Activated T-helper 1 cell treated with anti-CD3 and anti-CD28 coated beads, Interleukin-2, amount 50 U/mL, for 16 hours (primary cell): ENCODE measurements around the gene ZDHHC9.
A peak's percentile ranks its signal among the peaks of the same experiment; 100 is the strongest.
"Not testable (repeated sequence)": the region's sequence is repeated elsewhere in the genome, so short reads cannot be mapped to it uniquely, and the experiment has no call there.

Experiments used
- DNase-seq, 2 donors: peaks; one replicate each; pipeline ENCODE4 v3.0.0-alpha.2; 2020; ENCODE audit warnings: low read depth in 1 of 2, low spot score in 1 of 2

The ZDHHC9 gene

DNA sequence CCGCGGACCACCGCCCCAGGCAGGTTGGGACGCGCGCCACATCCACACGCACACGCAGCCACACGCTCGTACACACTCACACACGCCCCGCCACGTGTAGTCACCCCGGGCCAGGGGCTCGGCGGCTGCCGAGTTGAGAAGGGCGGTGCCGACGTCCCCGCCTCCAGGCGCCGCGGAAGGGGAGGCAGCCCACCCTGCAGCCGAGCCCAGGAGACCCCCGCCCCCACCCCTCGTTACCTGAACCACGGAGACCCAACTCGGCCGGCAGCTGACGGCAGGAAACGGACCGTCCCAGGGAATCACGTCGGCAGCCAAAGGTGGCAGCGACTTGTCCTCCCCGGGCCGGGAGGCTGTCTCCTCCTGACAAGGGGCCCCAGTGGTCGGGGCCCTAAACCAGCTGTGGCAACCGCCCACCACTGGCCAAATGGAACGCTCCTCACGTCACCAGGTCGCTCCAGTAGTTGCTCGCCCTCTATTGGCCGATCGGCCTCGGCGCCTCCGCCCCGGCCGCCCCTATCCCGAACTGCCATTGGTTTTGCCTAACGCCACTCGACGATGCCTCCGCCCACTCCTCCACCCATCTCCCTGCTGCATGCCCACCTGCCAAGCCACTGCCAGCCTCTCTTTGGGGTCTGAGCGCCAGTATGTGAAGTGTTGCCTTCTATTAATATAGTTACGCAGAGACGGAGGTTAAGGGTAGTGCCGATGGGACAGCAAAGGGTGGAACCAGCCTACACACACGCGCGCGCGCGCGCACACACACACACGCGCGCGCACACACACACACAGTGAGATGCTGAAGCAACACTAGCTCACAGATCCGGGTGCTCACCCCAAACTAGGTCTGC is at the start of gene ZDHHC9:
ZDHHC9 (minus strand) TSS at position 428 of the 848 bp plus-strand sequence. CDS start 1,941 bp downstream, outside the sequence.
- DNase-seq: peak; percentile 60 to 73

DNA sequence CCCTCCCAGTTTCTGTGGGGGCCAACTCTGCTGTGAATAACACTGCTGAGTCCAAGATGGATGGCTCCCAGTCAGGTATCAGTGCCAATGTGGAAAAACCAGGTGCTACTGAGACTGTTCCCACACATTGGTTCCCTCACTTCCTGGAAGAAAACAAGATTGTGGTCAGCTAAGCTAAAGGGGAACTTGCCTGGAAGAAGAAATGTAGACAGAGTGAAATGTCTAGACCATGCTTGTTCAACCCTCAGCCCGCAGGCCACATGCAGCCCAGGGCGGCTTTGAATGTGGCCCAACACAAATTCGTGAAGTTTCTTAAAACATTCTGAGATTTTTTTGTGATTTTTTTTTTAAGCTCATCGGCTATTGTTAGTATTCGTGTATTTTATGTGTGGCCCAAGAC is 33.7 kb upstream of the ZDHHC9 start:
- DNase-seq: no peak

DNA sequence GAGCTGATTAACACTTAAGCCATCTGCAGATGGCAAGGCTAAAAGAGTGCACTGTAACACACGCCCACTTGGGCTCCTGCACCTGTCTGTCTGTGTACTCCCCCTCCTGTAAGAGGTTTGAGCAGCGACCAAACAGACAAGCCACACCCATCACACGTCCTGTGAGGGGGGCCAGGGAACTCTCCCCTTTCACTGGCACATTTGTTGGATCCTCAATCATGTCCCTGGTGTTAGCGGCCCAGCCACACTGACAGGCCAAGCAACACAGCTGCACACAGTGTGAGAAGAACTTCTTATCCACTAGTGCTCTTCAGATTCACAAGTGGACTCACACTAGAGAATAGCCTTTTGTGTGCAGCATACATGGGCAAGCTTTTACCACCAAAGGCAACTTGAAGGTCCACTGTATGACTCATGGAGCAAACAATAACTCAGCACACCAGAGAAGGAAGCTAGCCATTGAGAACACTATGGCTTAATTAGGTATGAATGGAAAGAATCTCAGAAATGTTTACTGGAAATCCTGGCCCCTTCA is 33.2 kb upstream of the ZDHHC9 start:
- no peak for DNase-seq

DNA sequence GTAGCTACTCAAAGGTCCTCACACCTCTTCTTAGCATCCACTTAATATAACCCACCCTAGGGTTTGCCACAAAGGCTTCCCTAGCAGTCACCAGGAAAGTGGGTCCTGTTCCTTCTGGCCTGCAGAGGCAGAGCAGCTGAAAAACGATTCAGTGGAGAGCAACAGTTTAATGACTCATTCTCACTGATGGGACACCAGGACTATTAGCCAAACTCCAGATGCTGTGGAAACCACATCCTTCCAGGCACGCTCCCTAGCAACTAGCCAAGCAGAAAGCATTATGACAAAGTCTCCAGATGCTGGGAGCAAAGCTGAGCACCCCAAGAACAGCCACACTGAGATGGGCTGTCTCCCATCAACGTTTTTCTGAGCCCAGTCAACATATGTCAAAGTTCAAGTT is 32.0 kb upstream of the ZDHHC9 start:
- no peak for DNase-seq

DNA sequence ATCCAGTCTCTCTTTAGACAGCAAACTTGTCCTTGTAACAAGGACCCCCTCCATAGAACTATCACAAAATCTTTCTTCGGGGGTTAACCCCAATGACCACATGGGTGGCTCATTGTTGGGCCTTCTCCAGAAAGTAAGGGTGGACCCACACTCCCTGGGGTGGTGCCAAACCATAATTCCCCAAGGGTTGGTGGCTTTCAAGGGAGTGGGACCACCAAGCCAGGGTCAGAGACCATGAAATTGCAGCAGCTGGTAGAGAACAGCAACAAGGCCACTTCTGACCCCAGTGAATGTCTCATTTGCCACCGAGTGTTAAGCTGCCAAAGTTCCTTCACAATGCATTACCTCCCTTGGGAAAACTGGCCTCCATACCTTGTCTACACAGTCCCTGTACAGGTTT is 28.8 kb upstream of the ZDHHC9 start:
- no peak for DNase-seq

DNA sequence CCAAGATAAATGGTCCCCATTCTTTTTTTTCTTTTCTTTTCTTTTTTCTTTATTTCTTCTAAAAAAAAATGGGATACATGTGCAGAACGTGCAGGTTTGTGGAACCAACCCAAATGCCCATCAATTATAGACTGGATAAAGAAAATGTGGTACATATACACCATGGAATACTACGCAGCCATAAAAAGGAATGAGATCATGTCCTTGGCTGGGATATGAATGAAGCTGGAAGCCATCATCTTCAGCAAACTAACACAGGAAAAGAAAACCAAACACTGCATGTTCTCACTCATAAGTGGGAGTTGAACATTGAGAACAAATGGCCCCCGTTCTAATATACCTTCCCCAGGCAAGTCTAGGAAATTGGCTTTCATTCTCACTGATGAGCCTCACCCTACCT is 22.6 kb upstream of the ZDHHC9 start:
- not testable (repeated sequence) for DNase-seq

DNA sequence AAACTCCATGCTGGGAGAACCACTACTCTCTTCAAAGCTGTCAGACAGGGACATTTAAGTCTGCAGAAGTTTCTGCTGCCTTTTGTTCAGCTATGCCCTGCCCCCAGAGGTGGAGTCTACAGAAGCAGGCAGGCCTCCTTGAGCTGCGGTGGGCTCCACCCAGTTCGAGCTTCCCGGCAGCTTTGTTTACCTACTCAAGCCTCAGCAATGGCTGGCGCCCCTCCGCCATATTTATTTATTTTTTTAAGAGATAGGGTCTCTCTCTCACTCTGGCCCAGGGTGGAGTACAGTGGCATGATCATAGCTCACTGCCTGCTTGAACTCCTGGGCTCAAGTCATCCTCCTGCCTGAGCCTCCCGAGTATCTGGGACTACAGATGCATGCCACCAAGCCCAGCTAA is 15.4 kb upstream of the ZDHHC9 start:
- not testable (repeated sequence) for DNase-seq

DNA sequence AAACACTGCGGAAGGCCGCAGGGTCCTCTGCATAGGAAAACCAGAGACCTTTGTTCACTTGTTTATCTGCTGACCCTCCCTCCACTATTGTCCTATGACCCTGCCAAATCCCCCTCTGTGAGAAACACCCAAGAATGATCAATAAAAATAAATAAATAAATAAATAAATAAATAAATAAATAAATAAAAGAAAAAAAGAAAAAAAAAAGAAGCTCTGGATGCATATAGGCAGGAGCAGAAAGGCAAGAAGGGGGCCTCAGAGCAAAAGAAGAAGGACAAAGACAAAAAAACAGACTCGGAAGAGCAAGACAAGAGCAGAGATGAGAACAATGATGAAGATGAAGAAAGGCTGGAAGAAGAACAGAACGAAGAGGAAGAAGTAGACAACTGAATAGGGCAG is 8.1 kb upstream of the ZDHHC9 start:
- not testable (repeated sequence) for DNase-seq

DNA sequence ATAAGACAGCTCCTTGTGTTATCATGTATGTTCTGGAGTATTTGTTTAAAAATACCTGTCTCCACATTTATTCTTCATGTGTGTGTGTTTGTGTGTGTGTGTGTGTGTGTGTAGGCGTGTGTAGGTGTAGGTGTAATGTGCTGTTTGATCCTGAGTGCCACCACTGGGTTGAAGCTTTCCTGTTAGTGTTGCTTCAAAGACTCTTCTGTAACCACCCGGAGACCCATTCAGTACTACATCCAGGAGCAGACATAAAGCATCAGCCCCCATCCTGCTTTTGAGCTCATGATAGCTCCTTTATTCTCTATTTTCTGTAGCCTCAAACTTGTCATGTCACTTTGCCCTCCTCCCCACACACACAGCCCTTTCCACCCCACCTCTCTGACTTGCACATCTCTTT is 3.0 kb upstream of the ZDHHC9 start:
- no peak for DNase-seq

DNA sequence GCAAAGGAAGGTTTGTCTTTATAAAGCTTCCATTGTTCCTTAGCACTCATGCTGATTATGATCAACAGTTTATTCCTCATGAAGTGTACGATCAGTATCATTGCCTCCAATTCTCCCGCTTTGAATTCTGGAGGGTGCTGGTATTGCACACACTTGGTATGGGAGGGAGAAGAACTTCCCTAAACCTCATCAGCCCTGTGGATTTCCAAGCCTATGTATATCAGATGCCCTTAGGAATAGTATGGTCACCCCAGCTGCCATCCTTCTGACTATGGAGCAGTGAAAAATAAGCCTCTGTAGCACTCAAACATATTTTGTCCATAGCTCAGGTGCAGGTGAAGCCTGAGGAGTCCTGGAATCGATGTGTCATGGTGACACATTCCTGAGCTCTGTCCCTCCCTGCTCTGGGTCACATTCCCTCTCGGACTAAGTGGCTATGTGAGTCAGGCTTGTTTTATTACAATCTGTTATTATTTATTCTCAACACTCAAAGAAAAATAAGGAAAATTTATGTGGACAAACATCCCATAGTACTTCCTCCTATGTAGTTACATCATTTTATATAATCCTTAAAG is 2.0 kb upstream of the ZDHHC9 start:
- DNase-seq: no peak

DNA sequence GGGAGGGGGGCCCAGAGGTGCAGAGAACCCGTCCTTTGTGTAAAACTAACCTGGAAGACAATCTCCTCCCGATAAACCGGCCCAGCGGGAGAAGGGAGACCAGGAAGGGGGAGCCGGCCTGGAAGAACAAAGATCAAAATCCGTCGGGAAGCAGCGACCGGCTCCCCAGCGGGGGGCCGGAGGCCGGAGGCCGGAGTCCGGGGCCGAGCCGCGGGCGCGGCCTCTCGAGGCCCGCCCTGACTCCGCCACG is 552 bp downstream of the ZDHHC9 start:
- no peak for DNase-seq

DNA sequence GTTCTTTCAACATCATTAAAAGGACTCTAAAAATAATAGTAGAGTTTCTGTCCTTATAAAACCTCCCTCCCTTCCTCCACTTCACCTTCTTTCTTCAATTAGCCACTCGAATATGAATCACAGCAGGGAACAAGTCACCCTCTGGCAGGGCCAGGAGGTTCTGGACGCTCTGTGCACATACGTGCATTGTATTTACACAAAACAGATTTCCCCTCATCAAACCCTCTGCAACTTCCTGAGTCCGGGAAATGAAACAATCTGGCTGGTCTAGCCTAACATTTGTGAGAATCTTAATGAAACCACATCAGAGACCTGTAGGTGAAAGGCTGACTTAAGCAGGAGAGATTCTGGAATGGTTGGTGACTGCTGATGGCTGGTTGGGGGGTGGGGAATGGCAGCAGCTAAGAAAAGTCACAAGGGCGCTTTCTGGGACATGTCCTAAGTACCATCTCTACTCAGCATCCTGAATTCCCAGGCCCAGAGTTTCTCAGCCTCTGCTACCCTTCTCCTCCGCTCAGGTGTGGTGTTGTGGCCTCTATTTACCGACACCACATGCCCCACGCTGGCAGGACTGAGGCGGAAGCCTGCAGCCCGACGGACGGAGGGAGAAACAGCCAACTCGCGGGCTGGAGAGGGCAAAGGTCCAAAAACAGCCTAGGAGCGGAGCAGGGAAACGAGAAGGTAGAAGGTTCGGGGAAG is 1.0 kb downstream of the ZDHHC9 start:
- no peak for DNase-seq

DNA sequence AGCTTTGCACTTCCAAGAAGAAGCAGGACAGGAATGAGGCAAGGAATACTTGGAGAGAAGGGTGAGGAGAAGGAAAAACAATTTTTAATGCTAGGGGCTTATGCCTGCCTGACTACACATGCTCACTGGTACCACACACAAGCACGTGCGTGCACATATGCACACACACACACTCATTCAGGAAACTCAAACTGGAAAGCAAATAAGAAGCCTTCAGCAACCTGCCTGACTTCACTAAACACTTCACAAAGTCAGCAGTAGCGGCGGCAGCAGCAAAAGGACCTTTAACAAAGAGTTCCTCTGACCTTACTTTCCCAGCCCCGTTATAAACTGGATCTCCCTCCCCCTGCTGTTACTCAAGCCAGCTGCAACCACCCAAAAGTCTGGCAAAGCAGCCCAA is 3.3 kb downstream of the ZDHHC9 start:
- no peak for DNase-seq

DNA sequence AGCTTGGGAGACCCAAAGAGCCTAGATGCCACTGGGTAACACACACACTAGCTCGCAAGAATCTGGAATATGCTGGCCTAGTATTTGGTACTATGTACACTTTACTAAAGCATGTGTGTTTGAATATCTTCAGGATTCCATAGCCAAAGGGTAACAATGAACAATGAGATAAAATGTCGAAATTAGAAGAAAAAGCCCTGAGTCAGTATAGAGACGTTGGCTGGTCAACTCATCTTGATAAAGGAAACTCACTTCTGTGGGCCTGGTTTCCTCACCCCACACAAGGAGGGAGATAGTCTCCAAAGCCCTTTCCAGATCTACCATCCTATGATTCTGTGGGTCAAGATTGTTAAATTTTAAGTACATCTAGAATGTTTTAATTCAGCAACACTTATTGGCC is 6.9 kb downstream of the ZDHHC9 start:
- DNase-seq: no peak

DNA sequence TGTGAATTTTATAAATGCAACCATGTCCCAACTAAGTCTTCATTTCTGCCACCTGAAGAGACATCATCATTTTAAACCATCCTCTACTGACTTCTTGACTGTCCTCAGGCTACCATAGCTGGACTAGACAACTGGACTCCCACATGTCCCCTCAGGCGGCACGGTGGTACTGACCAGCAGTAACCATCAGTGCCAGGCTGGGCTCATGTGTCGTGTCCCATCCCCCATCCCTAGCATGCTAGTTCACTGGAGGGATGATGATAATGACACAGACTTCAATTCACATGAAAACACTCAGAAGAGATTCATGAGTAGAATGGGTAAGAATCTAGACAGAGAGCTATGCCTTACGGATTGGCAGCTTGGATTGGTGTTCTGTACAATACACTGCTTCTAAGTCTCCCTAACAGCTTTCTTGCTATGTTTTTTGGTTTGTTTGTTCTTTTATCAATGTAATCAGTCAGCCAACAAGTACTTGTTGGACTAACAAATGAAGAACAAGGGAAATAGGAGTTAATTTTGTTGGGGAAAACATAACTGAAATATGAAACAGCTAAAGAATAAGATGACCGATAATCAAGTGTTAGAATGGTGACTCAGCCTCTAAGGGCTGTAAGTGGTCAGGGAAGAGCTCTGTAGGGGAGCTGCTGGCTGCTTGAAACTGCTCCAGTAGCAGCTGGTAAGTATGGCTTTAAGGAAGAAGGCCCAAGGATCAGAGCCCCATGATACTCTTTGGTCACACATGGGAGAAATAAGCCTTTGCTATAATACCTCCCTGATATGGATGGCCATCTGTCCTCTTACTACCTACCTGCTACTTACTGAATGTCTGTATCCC is 10.3 kb downstream of the ZDHHC9 start:
- DNase-seq: no peak

DNA sequence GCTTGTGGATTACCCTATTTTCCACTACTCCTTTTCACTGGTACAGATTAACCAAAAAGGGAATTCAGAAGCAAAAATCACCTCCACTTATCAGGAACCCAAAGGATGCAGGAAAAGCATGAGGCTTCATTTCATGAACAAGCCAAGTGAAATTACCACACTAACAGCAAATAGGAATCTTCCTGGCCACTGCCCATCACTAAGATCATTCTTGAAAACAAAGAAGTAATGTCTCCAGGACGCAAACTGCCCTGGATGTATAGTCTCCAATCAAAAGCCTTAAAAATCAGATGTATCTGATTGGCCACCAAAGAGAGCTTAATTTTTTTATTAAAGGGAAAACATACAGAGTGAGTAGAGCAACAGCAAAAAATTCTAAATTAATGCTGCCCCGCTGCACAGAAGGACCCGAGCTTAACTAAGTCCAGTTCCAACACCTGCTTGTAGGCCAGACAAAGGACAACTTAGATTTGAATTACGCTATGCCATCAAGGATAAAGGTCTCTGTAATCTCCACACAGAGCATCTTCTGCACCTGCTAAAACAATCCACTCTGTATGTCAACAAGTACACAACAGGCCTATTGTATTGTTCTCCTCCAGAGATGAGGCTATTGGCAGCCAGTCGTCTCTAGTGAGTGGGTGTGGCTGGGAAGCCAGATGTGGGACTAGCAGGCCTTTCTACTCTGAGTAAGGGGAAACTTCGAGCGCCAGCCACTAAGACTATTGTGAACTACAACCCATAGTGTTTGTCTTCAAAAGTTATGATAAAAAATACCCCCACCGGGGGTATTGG is 12.4 kb downstream of the ZDHHC9 start:
- DNase-seq: no peak

DNA sequence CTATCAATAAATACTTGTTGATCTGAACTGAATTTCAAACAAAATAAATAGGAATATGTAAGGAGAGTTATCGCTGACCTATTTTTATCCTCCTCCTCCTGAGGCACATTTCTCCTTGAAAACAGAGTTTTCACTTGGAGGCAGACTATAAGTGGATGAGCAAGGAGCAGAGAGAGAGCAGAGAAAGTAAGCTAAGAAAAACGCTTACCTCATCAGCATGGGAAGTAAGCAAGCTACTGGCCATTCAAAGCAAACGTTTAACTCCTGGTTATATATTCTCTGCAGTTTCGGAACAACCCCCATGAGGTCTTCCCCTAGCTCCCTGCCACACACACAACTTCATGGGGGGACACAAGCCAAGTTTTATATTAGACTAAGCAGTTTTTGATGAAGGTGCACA is 13.2 kb downstream of the ZDHHC9 start:
- no peak for DNase-seq

DNA sequence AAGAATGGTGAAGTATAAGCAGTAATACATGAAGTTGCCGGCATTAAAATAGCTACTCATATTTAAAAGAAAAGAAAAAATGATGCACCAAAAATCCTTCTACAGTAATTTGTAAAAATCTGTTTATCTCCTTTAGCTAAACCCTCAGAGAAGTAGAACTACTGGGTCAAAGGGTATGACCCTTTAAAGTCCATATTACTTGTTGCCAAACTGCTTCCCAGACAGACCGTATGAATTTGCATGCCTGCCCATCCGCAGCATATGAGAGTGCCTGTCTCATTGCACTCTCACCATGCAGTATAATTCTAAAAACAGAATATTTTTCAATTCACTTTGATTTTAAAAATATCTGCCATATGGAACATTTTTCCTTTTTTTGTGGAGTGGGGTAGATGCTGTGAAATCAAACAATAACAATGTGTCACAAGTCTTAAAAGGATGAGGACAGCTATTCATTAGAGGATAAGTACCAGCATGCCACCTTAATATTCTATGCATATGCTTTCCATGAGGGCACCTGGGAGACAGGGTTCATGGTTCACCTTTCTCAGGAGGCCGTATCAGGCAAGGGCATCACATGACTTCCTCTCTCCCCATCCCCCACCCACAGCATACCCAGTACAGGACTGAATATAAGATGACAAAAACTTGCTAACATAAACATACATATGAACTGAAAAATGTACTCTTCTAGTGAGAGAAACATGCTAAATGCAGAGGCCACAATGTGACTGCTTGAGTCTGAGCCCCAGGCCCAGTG is 17.8 kb downstream of the ZDHHC9 start:
- no peak for DNase-seq

DNA sequence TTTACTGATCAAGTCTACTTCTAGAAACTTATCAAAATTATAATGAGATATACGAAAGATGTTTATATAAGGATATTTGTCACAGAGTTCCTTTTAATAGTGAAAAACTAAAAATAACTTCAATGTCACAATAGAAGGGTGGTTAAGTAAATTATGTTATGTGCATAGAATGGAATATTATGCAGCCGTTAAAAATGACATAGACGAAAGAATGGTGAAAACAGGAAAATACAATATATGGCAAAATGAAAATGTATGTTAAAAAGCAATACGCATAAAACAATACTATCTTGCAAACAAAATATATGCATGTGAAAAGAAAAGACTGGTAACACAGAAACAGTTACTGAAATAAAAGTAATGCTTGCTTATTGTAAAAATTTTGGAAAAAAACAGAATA is 19.1 kb downstream of the ZDHHC9 start:
- DNase-seq: no peak

DNA sequence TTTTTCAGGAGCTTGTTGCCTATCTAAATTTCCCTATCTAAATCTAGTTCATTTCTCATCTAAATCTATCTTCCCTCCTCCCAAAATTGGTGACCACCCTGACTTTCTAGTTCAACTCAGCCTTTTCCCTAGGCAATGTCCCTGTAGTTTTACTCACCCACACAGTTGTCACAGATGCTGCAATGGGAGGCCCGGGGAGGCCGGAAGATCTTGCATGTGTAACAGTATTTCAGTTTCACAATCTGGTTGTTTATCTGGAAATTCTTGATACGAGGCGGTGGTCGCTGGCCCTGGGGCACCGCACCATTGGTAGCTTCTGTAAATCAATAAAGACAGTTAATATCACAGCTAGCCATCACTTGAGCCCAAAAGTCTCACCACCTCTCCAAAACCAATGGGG is 20.2 kb downstream of the ZDHHC9 start:
- DNase-seq: no peak
